NOMO-1 treated with DMSO at 0.1 percent for 48 hours (cell line): ENCODE results near the gene LRIT2.
A peak's percentile ranks its signal among the peaks of the same experiment; 100 is the strongest.

Source experiments
- DNase-seq: peaks from one replicate; lab custom pipeline; 2025; ENCODE audit not compliant: unreplicated experiment; lab: John Stamatoyannopoulos, UW

Gene LRIT2, protein sequence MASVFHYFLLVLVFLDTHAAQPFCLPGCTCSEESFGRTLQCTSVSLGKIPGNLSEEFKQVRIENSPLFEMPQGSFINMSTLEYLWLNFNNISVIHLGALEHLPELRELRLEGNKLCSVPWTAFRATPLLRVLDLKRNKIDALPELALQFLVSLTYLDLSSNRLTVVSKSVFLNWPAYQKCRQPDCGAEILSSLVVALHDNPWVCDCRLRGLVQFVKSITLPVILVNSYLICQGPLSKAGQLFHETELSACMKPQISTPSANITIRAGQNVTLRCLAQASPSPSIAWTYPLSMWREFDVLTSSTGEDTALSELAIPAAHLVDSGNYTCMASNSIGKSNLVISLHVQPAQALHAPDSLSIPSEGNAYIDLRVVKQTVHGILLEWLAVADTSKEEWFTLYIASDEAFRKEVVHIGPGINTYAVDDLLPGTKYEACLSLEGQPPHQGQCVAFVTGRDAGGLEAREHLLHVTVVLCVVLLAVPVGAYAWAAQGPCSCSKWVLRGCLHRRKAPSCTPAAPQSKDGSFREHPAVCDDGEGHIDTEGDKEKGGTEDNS

GRCh38 chr10:84225427-84226173 is at the start of gene LRIT2:
Gene LRIT2 (minus strand): TSS chr10:84225544. CDS start chr10:84225520, 24 bp downstream.
- no peak for DNase-seq

GRCh38 chr10:84270708-84271107 is 45.4 kb upstream of the LRIT2 start:
- DNase-seq = no peak

DNA sequence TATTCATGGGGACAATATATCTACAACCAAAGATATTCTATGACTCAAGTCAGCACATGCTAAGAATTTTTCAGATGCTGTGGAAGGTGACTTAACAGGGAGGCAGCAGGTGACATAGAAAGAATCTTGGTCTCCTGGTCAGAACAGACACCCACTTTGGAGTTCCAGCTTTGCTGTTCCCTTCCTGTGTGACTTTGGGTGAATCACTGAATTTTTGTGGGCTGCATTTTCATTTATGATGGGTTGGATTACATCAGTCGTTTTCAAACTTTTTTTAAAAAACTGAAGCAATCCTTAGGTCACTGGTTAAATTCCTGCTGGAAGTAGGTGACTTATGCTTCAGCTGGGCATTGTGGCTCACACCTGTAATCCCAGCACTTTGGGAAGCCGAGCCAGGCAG is 44.4 kb upstream of the LRIT2 start:
- no peak for DNase-seq

GRCh38 chr10:84269162-84269561 is 43.8 kb upstream of the LRIT2 start:
- DNase-seq = no peak

DNA sequence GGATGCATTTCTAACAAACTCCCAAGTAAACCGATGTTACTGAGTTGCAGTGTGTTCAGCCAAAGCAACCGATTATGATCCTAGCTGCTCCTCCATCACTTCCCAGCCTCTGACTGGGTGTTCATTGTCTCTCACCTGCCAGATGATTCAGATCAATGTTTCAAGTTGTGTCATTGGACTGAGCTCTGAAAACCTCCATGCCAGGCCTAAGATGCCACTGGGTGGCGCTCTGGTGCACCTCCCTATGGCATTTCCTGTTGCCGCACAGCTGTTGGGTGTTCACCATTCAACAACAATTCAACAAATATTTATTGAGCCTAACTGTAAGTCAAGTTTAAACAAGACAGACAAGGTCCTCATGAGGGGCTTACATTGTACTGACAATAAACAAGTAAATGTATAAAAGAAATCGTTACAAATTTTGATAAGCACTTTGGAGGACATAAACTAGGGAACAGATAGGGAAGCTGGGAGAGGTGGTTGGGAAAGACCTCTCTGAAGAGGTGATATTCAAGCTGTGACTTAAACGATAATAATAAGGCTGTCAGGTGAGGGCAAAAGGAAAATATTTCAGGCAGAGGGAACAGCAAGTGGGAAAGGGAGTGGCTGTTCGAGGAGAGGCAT is 42.3 kb upstream of the LRIT2 start:
- DNase-seq = no peak

DNA sequence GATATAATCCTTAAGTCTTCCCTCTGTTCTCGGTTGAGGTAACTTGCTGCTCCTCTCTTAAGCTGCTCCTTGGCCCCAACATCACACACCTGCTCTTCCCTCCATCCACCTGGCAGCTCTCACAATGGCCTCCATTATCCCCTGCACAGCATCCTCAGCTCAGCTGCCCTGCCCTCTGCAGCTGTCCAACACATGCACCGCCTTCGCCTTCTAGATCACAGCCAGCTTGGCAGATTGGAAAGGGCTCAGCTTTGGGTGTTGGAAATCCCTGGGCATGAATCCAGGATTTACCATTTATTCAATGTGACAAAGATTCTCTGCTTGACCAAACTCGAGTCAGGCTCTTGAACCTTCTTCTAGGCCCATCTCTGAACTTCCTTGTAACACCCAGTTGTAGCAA is 40.1 kb upstream of the LRIT2 start:
- no peak for DNase-seq

GRCh38 chr10:84264611-84265141 is 39.3 kb upstream of the LRIT2 start:
- peak; percentile 53 for DNase-seq

DNA sequence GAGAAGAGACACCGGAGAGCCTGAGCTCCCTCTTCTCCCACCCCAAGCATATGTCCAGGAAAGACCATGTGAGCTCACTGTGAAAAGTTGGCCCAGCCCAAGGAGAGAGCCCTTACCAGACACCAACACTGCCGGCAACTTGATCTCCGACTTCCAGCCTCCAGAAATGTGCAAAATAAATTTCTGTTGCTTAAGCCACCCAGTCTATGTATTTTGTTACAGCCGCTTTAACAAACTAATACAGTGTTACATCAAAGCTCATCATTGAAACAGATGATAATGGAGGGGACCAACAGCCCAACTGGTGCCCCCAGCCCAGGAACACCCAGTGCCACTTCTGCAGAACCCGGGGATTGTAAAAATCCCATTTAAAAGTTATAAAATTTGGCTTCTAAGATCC is 38.4 kb upstream of the LRIT2 start:
- DNase-seq = no peak

GRCh38 chr10:84262190-84262956 is 37.0 kb upstream of the LRIT2 start:
- DNase-seq = no peak

DNA sequence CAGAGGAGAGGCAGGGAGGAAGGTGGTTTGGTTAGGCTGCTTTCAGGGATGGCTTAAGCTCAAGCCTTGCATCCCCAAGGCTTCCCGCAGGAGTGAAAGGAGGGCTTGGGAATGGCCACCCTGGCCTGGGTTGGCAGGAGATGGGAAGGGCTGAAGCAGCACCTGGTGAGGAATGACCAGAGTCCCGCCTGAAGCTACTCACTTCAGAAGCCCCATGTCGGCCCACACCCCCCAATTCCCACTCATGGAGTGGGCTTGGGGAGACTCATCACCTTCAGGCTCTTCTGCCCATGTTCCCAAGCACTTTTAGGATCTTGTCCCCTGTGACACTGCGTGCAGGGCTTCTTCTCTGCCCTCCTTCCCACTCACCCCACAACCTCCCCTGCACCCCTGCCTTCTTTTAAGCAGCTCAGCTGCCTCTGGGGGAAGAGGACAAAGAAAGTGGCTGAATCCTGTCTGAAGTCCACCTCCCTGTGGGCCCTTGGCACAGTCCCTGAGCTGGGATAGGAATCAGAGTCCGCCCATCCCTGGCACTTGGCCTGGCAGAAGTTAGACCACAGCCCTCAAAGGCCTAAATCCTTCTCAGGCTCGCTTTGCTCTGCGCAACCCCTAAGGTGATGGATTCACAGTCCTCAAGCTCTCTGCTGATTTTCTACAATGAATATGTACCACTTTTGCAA is 36.0 kb upstream of the LRIT2 start:
- no peak for DNase-seq

DNA sequence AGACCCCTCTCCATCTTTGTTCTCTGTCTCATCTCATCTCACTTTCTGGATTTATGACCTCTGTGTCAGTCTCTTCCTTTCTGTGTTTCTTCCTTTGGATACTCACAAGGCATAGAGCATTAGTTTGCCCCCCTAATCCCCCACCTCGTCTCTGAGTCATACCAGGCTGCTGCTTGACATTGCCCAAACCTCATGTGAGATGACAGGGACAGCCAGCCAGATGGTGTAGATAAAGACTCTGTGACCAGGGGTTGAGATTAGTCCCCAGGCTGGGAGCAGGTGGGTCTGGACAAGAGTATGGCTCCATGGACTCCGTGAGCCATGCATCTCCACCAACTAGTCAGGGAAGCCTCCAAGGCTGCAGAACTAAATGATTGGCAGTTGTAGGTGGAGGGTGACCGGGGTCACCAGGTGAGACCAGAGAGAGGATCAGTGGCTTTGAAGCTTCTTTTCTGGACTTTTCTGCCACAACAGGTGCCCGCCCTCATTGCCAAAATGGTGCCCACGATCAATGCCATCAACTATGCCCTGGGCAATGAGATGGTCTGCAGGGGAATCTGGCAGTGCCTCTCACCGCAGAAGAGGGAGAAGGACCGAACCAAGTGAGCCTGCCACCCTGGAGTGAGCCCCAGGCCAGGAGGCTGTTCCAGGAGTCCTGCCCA is 32.8 kb upstream of the LRIT2 start:
- no peak for DNase-seq

- DNase-seq = no peak
Observed at GRCh38 chr10:84257343-84258020, 32.1 kb upstream of the LRIT2 start.

GRCh38 chr10:84256510-84257342 is 31.4 kb upstream of the LRIT2 start:
- DNase-seq = no peak

DNA sequence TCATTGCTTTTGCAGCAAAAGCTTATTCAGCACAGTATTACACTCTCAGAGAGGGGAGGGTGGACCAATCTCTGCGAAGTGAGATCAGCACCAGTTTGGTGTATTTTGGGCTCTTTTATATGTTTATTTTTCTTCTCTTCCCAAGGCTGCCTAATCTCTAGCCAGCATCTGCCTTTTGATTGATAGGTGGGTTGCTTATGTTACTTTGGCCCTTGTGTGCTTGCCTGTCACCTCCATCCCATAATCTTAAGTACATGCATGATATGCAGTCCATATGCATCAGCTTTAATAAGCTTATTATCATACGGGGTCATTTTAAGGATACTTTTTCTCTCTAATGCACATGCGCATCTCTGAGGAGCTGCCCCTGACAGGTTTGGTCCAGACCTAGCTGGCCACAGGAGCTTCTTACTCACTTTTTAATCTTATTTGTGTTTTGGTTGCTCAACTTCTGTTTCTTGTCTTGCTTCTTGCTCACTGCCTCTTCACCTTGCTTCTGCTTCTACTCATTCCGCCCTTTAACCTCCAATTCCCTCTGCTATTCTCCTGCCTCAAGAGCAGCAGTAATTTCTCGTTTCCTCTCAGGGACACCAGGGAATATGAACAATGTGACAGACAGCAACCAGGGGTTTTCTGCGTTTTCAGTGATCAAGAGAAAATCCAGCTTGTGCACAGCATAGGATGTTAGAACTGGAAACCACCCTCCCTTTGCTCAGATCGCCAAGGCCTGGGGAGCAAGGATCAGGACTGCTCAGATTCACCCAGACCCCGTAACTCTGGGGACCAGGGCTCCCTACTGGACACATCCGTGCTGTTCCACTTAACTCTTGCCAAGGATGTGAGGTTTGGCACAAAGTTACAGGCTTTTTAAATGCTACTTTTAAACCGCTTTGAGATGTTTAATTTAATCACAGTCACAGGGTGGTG is 29.5 kb upstream of the LRIT2 start:
- DNase-seq = no peak

DNA sequence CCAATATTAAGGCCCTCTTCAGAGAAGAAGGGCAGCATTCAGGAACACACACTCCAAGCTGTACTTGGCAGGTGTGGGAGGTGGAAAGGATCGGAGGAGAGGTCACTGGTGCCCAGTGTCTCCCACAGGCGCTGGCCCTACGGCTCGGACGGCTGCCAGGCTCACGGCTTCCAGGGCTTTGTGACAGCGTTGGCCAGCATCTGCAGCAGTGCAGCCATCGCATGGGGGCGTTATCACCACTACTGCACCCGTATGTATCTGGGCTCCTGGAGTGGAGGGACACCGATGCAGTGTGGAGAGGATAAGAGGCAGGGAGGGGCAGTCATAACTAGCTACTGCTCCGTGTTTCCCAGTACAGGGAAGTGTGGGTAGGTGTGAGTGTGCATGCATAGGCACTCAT is 23.4 kb upstream of the LRIT2 start:
- DNase-seq = no peak

- no peak for DNase-seq
Observed at GRCh38 chr10:84247496-84247895, 22.2 kb upstream of the LRIT2 start.

GRCh38 chr10:84244651-84245270 is 19.4 kb upstream of the LRIT2 start, which contains the start of gene RGR:
Gene RGR (plus strand): TSS chr10:84245053. CDS start chr10:84245091, 38 bp downstream.
- no peak for DNase-seq
